Measurements from ENCODE around the gene ABO.
"Not testable (repeated sequence)": the region's sequence is repeated elsewhere in the genome, so short reads cannot be mapped to it uniquely, and the experiment has no call there.

DNA sequence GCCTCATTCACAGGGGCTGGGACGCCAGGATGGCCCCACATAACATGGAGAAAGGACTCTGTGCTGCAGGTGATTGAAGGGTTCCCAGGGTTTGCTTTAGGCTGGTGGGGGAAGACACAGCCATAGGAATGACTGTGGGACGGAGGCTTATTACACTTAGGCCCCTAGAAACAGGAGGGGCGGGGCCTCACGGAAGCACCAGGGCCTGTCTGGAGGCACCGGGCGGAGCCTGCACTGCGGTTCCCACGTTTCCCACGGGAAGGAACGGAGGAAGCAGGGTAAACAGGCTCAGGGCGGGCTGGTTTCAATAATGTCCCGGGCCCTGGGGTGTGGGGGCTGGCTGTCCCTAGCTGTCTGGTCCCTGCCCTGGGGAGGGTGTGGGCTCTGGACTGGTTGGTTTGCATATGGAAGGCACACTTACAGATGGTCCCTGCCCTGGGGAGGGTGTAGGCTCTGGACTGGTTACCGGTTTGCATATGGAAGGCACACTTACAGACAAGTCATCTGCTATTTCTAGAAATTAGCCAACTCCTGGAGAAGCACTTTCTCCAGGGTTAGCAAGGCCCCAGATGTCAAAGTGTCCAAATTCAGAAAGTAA, 51.7 kb downstream of the ABO start:
- not testable (repeated sequence) for TF ChIP-seq POLR2A, EP300 (IDR thresholded peaks at IDR 0.05)
- TF ChIP-seq, protein P1, sequence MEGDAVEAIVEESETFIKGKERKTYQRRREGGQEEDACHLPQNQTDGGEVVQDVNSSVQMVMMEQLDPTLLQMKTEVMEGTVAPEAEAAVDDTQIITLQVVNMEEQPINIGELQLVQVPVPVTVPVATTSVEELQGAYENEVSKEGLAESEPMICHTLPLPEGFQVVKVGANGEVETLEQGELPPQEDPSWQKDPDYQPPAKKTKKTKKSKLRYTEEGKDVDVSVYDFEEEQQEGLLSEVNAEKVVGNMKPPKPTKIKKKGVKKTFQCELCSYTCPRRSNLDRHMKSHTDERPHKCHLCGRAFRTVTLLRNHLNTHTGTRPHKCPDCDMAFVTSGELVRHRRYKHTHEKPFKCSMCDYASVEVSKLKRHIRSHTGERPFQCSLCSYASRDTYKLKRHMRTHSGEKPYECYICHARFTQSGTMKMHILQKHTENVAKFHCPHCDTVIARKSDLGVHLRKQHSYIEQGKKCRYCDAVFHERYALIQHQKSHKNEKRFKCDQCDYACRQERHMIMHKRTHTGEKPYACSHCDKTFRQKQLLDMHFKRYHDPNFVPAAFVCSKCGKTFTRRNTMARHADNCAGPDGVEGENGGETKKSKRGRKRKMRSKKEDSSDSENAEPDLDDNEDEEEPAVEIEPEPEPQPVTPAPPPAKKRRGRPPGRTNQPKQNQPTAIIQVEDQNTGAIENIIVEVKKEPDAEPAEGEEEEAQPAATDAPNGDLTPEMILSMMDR (IDR thresholded peaks at IDR 0.05) = not testable (repeated sequence)

Measured in suprapubic skin (tissue), 3 donors.